Prostate gland (tissue), 2 donors: ENCODE measurements around the gene AIPL1. TPM values are rescaled to one million over a fixed set of nuclear protein-coding genes. Genes with fewer than 3 reads are reported as not detected.

Source experiments
- DNase-seq: peaks from one replicate; pipeline ENCODE4 v3.0.0-alpha.2; 2019; ENCODE audit warnings: low spot score
- H3K27ac ChIP-seq, 2 donors: fragments of 200-600 bp; sonication (generic); 2 replicates each; pipeline ENCODE4 v1.5.1; 2017 to 2019
- H3K27me3 ChIP-seq: fragments of 200-600 bp; sonication (generic); replicated peaks from 2 replicates; pipeline ENCODE4 v1.5.1; 2019; ENCODE audit not compliant: insufficient read depth
- H3K36me3 ChIP-seq, 2 donors: fragments of 200-600 bp; sonication (generic); 1 replicate in 1 of 2; 2 replicates in 1 of 2; pipeline versions ENCODE4 v1.5.1 to v1.8.1; 2017 to 2019
- H3K4me1 ChIP-seq: fragments of 200-600 bp; sonication (generic); replicated peaks from 2 replicates; pipeline ENCODE4 v1.5.1; 2019
- H3K4me3 ChIP-seq, 2 donors: fragments of 200-600 bp; sonication (generic); 2 replicates each; pipeline ENCODE4 v1.5.1; 2017 to 2019
- H3K9me3 ChIP-seq: fragments of 200-600 bp; sonication (generic); 2 replicates; pipeline ENCODE4 v1.5.1; 2017
- POLR2A ChIP-seq: fragments of 450-650 bp; IDR thresholded peaks from one replicate; pipeline ENCODE4 v1.6.1; 2016; ENCODE audit warnings: antibody characterized with exemption, mild to moderate bottlenecking
- POLR2AphosphoS5 ChIP-seq: sonication (generic); formaldehyde crosslinking; IDR thresholded peaks from one replicate; pipeline ENCODE4 v1.6.1; 2017; ENCODE audit warnings: antibody characterized with exemption
- WGBS: methylation state at CpG from one replicate; pipeline ENCODE4 v1.1.5; 2018; 5-methylcytosine and 5-hydroxymethylcytosine counted together
- intact Hi-C: fragments of 100-400 bp; cut with DNase I; formaldehyde crosslinking; loops from one replicate; pipeline ENCODE4 v1.14.2; 2022
- total RNA-seq, 2 donors: library from RNA; depleted of rRNA; stranded (reverse); fragments of >200 nt; gene quantifications; one replicate each; pipeline ENCODE4 v1.1.0, GENCODE V29; 2016
- TF ChIP-seq, protein P1 (sequence below), 4 experiments: fragments of 200-600 bp in 2 of 4; fragments of 450-650 bp in 2 of 4; sonication (generic) in 2 of 4; IDR thresholded peaks; 1 replicate in 3 of 4; 2 replicates in 1 of 4; pipeline ENCODE4 v1.5.1; 2016 to 2019; ENCODE audit warnings: antibody characterized with exemption in 4 of 4, mild to moderate bottlenecking in 2 of 4, moderate library complexity in 2 of 4

The AIPL1 gene
- total RNA-seq, 2 donors from 2014 or later, result not detected

DNA sequence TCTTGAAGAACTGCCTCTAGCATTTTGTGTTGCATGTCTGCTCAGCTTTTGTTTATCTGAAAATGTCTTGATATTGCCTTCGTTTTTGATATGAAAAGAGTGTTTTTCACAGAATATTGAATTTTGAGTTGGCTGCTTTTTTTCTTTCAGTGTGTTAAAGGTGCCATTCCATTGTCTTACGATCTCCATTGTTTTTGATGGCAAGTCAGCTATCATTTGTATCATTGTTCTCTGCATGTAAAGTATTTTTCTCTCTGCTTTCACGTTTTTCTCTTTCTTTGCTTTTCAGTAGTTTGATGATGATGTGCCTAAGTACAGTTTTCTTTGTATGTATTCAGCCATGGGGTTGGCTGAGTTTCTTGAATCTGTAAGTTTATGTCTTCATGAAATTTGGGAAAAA, 57.0 kb downstream of the AIPL1 start:
- H3K27me3 ChIP-seq, result no peaks in the 10 kb centered on the region
- intact Hi-C loops, result no loop called here
- no peaks in the 10 kb centered on the region for H3K9me3 ChIP-seq
- H3K4me3 ChIP-seq, result no peak overlapping the region
- TF ChIP-seq POLR2A (no peak), POLR2AphosphoS5 (no peak)
- TF ChIP-seq, protein P1, sequence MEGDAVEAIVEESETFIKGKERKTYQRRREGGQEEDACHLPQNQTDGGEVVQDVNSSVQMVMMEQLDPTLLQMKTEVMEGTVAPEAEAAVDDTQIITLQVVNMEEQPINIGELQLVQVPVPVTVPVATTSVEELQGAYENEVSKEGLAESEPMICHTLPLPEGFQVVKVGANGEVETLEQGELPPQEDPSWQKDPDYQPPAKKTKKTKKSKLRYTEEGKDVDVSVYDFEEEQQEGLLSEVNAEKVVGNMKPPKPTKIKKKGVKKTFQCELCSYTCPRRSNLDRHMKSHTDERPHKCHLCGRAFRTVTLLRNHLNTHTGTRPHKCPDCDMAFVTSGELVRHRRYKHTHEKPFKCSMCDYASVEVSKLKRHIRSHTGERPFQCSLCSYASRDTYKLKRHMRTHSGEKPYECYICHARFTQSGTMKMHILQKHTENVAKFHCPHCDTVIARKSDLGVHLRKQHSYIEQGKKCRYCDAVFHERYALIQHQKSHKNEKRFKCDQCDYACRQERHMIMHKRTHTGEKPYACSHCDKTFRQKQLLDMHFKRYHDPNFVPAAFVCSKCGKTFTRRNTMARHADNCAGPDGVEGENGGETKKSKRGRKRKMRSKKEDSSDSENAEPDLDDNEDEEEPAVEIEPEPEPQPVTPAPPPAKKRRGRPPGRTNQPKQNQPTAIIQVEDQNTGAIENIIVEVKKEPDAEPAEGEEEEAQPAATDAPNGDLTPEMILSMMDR (IDR thresholded peaks at IDR 0.05), result no peak
- WGBS, result 65% methylated on average over 3 of the region's 3 CpGs
- no peaks in the 10 kb centered on the region for H3K36me3 ChIP-seq
- no peak for DNase-seq
- H3K4me1 ChIP-seq, result no peaks in the 10 kb centered on the region
- no peak overlapping the region for H3K27ac ChIP-seq

DNA sequence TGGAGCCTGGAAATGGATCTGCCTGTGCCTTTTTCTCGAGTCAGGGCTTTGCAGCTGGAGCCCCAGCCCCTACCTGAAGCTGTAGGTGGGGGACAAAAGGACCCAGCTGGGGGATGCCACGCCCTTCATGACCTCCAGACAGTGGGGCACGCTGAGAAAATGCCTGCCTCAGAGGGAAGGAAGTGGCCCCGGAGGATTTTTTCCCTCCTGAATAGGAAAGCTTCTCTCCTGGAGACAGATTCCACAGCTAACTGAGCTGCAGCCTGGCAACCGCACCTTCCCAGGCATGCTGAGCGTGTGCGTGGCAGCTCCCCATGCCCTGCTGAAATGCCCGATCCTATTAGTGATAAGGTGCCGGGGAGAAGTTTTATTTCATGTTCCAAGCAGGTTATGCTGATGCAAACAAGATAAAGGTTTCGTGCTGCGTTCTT, 58.0 kb downstream of the AIPL1 start:
- no peaks in the 10 kb centered on the region for H3K36me3 ChIP-seq
- H3K27ac ChIP-seq, result no peak overlapping the region
- DNase-seq, result peak; percentile 12

DNA sequence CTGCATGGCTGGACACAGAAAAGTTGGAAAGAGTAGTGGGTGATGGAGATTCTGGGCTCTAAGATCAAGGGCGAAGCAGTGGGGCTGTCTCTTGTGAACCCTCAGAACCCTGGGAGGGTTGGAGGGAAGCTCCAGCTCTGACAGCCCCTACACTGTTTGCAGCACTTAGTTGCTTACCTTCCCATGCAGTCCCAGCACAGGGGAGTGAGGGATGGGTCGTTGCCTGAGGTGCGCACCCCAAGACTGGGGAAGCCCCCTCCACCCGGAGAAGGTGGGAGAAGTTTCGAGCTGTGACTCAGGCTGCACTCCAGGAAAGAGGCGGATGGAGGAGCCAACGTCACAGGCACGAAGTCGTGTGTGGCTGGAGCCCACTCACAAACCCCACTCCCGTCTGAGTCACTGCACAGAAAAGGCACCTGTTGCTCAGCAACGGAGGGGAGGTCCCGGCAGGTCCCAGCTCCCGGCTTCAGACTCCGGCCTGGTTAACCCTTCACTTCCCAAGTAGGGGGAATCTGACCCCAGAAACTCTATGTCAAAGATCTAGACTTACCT, 60.1 kb downstream of the AIPL1 start:
- Histone ChIP-seq H3K27ac (no peak overlapping the region), H3K4me3 (no peak overlapping the region), H3K9me3 (no peaks in the 10 kb centered on the region), H3K27me3 (no peaks in the 10 kb centered on the region), H3K4me1 (no peaks in the 10 kb centered on the region), H3K36me3 (no peaks in the 10 kb centered on the region)
- 3% methylated on average over 10 of the region's 14 CpGs for WGBS
- intact Hi-C loops, result no loop called here
- TF ChIP-seq, protein P1 (IDR thresholded peaks at IDR 0.05), result no peak
- TF ChIP-seq POLR2A (no peak), POLR2AphosphoS5 (no peak)
- DNase-seq, result no peak

More for the DNA sequence above, 58.0 kb downstream of the AIPL1 start:
- Histone ChIP-seq H3K9me3 (no peaks in the 10 kb centered on the region), H3K4me1 (no peaks in the 10 kb centered on the region), H3K4me3 (no peak overlapping the region), H3K27me3 (no peaks in the 10 kb centered on the region)
- 21% methylated on average over 11 of the region's 11 CpGs for WGBS
- intact Hi-C loops, result no loop called here
- TF ChIP-seq, protein P1 (IDR thresholded peaks at IDR 0.05), result no peak
- TF ChIP-seq POLR2AphosphoS5, result peak; percentile 48

DNA sequence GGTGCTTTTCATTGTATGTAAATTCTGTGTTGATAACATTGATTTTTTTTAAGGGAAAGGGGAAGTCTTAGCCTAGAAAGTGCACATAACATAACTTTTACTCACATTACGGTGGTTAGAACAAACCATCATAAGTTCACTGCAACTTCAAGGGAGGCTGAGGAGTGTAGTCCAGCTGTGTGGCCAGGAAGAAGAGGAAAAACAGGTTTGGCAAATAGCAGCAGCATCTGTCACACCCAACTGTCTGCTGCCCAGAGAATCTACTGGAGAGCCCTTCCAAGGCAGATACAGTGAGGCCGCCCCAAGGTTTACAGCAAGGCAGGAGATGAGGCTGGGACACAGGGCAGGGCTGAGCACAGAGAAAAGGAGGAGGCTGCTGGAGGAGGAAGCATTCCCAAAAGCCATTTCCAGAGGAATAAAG, 60.6 kb downstream of the AIPL1 start:
- 7% methylated on average over 2 of the region's 2 CpGs for WGBS

More for the DNA sequence above, 60.6 kb downstream of the AIPL1 start:
- intact Hi-C loops, result no loop called here
- Histone ChIP-seq H3K36me3 (no peaks in the 10 kb centered on the region), H3K4me1 (no peaks in the 10 kb centered on the region), H3K27me3 (no peaks in the 10 kb centered on the region), H3K9me3 (no peaks in the 10 kb centered on the region), H3K4me3 (no peak overlapping the region), H3K27ac (no peak overlapping the region)
- no peak for DNase-seq
- TF ChIP-seq POLR2A (no peak), POLR2AphosphoS5 (no peak)
- TF ChIP-seq, protein P1 (IDR thresholded peaks at IDR 0.05), result no peak

Other genes starting within 250 kb of the AIPL1 start
- 1 to 10 TPM in 1 of 2 donors, under 1 TPM in 1; 0.45 to 4.9 TPM for gene PIMREG, start 9.3 kb upstream of the AIPL1 start, total RNA-seq
- 1 to 10 TPM; 5.3 to 7.9 TPM for gene PITPNM3, start 121.4 kb upstream of the AIPL1 start, total RNA-seq
- gene KIAA0753, start 205.6 kb upstream of the AIPL1 start, total RNA-seq, result 10 to 100 TPM; 17.2 to 28.3 TPM
- 100 to 1,000 TPM; 111 to 220 TPM for gene TXNDC17, start 205.9 kb upstream of the AIPL1 start, total RNA-seq
- 10 to 100 TPM in 1 of 2 donors, 1 to 10 TPM in 1; 8.3 to 10.7 TPM for gene MED31, start 216.5 kb upstream of the AIPL1 start, total RNA-seq
- 1 to 10 TPM; 3.5 to 6.1 TPM for gene C17orf100, start 216.6 kb upstream of the AIPL1 start, total RNA-seq